NCI-H1092 (cell line): ENCODE results near the gene SOWAHA.
"Not testable (repeated sequence)": the region's sequence is repeated elsewhere in the genome, so short reads cannot be mapped to it uniquely, and the experiment has no call there.

Experiments
- DNase-seq: peaks from one replicate; lab custom pipeline; 2025; lab: John Stamatoyannopoulos, UW

The SOWAHA gene

DNA sequence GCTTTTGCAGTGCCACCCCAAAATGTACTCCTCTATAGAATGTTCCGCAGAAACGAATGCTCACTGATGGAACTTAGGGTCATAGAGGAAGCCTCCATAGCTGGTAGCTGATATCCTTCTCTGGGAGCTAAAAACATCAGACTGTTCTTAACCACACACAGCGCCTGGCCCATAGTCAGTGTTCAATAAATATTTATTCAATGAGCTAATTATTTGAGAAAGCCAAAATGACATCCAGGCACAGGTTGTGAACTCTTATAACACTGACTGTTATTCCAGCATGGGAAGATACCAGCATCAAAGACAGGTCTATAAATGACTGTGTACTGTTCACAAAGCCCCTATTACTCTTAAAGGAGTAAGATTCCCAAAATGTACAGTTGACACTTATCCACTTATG is 40.2 kb downstream of the SOWAHA start:
- no peak for DNase-seq

DNA sequence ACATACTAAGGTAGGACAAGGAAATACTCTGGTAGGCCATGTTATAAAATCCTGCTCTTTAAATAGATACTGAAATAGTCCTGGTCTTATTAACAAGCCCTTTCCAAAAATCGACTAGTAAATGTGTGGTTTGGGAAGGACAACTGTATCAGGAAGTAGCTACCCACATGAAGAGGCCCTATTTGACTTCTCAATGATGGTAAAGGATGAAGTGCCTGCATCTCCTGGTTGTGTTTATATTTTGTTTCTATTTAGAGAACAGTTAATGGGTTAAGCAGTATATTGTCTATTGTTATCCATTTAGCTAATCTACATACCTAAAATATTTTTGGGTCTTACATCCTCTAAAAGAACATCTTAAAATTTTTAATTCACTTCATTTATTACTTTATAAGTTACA is 40.7 kb downstream of the SOWAHA start:
- no peak for DNase-seq

DNA sequence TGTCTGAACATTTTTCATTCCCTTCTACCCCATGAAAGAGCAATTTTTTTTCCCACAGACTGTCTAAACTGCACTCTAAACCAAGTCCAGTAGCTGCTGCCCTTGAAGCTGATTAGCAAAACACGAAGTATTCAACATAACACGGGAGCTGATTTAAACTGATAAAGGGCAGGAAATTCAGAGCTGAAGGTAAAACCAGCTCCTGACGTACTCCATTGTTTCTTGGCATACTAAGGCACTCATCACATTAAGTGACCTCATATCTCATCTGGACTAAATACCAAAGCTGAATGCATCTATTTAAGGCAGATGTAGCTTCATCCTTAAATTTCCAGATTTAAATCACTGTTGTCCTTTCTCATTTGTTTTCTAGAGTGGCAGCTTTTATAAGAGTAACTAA is 41.2 kb downstream of the SOWAHA start:
- DNase-seq, result no peak

DNA sequence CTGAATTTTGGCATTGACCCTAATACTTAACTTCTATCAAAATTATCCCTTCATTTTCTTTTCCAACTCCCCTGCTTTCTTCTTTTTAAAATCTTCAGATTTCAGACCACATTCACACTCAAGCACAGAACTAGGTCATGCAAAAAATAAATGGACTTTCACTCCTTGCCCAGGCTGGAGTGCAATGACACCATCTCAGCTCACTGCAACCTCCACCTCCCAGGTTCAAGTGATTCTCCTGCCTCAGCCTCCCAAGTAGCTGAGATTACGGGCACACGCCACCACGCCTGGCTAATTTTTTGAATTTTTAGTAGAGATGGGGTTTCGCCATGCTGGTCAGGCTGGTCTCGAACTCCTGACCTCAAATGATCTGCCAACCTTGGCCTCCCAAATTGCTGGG is 41.9 kb downstream of the SOWAHA start:
- DNase-seq, result not testable (repeated sequence)

DNA sequence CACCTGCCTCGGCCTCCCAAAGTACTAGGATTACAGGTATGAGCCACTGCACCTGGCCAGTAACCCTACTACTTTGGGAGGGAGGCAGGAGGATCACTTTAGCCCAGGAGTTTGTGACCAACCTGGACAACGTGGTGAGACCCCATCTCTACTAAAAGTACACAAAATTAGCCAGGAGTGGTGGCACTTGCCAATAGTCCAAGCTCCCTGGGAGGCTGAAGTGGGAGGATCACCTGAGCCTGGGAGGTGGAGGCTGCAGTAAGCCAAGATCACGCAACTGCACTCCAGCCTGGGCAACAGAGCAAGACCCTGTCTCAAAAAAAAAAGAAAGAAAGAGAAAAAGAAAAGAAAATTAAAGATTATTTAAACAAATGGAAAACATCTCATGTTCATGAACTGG is 42.9 kb downstream of the SOWAHA start:
- no peak for DNase-seq

DNA sequence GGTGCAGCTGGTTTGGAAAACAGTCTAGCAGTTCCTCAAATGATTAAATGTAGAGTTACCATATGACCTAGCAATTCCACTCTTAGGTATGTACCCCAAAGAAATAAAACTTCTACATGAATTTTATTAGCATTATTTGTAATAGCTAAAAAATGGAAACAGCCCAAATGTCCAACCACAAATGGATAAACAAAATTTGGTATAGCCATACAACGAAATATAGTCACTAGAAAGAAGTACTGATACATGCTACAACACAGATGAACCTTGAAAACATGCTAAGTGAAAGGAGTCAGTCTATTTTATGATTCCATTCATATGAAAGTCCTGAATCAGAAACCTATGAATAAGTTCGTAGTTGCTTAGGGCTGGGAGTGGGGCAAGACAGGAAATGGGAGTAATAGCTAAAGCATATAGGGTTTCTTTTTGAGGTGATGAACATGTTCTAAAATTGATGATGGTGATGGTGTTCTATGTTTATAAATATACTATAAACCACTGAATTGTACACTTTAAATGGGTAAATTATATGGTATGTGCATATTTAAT is 46.9 kb downstream of the SOWAHA start:
- no peak for DNase-seq

DNA sequence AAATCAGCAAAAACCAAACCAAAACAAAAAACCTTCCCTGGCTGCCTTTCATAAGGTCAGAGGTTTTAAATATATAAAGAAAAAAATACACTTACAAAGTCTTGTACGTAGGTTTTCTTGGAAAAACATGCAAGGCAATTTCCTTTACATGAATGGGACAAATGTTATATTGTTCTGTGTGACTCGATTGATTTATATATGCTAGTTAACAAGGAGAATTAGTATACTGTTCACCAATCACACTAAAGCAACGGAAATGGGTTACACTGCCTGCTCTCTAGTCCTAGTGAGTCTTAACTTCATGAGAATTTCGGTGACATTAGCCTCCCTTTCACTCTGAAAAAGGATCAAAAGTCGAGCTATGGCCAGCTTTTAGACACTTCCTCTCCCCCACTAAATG is 47.6 kb downstream of the SOWAHA start:
- DNase-seq, result no peak

DNA sequence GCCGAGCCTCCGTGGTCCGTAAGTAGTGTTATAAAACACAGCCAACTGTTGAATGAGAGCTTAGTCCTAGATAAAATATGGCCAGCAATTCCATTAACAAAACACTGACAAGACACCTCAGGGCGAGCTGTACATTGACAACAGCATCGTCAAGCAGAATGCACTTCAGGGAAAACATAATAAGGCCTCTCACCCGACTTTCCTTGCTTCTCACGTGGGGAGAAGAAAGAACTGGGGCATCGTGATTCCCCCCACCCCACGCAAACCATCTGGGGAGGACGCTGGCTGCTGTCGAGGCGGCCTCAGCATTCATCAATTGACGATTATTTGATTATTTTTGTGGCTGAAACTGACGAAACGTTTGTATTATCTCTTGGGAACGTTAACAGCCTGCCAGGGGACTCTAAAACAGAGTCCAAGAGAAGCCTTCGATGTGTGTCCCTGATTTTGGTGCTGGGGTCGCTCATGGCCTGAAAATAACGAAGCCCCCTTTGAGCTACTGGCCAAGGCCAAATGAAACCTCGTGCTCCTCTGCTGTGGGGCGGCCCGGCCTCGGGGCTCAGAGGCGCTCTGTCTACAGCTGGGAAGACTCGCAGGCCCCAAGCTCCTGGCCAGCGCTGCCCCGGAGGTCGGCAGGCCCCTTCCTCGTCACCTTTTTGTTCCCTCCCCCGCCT is 52.7 kb downstream of the SOWAHA start:
- no peak for DNase-seq
